Keratinocyte (primary cell): ENCODE results near the gene ECI1.

Experiments
- EZH2 ChIP-seq: IDR thresholded peaks from one replicate; pipeline ENCODE4 v1.6.1; 2012; ENCODE audit warnings: inconsistent platforms, mild to moderate bottlenecking, low read length, moderate library complexity
- TF ChIP-seq, protein P1 (sequence below), 3 experiments: IDR thresholded peaks in 1 of 3; conservative IDR thresholded peaks in 1 of 3; optimal IDR thresholded peaks in 1 of 3; 2 replicates in 2 of 3; 3 replicates in 1 of 3; pipeline versions ENCODE3 to v1.5.1; 2011; ENCODE audit warnings: low read length in 3 of 3, mild to moderate bottlenecking in 3 of 3, moderate library complexity in 2 of 3, control low read depth in 1 of 3, inconsistent platforms in 1 of 3; ENCODE audit not compliant: insufficient read depth in 2 of 3; ENCODE audit errors: extremely low read depth in 1 of 3

DNA sequence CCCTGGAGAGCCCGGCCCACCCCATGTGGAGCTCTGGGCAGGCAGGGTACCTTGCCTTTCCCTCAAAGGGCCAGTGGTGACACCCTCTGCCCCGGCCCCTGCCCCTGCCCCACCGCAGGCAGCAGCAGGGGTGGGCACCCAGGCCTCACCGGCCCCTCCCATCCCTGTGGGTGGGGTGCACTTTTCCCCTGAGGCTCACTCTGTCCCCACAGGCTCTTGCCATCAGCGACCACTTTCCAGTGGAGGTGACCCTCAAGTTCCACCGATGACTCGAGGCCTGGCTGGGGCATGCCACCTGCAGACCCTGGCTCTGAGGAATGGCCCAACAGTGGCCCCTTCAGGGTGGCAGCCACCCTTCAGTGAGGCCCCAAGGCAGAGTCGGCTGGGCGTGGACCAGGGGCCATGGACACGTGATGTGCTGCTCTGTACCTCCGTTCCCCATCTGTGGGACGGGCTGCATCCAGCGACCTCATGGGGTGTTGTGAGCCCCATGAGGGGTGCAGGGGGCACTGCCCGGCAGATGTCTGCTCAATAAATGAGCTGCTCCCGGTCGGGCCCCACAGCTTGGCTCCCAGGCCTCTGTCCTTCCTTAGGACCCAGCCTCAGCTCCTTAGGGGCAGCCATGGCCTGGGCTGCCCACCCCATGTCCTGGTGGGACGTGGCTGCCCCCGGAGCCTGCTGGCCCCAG, 13.1 kb downstream of the ECI1 start:
- TF ChIP-seq, protein P1, sequence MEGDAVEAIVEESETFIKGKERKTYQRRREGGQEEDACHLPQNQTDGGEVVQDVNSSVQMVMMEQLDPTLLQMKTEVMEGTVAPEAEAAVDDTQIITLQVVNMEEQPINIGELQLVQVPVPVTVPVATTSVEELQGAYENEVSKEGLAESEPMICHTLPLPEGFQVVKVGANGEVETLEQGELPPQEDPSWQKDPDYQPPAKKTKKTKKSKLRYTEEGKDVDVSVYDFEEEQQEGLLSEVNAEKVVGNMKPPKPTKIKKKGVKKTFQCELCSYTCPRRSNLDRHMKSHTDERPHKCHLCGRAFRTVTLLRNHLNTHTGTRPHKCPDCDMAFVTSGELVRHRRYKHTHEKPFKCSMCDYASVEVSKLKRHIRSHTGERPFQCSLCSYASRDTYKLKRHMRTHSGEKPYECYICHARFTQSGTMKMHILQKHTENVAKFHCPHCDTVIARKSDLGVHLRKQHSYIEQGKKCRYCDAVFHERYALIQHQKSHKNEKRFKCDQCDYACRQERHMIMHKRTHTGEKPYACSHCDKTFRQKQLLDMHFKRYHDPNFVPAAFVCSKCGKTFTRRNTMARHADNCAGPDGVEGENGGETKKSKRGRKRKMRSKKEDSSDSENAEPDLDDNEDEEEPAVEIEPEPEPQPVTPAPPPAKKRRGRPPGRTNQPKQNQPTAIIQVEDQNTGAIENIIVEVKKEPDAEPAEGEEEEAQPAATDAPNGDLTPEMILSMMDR (optimal IDR thresholded peaks at IDR 0.05 in 1 of 3, IDR thresholded peaks at IDR 0.05 in 1 of 3, conservative IDR thresholded peaks at IDR 0.05 in 1 of 3; ENCODE audit: extremely low read depth in 1 of 3, insufficient read depth in 2 of 3, low read length in 3 of 3): no peak
- TF ChIP-seq EZH2: no peak
